Small intestine (tissue), 7 donors: Measurements from ENCODE around the gene SYT10. TPM values are rescaled to one million over a fixed set of nuclear protein-coding genes. Genes with fewer than 3 reads are reported as not detected.

Experiments used
- DNase-seq, 2 donors: peaks; one replicate each; pipeline versions ENCODE4 v3.0.0 to v3.0.0-alpha.2; 2013
- FAIRE-seq: peaks from 2 replicates; lab custom pipeline; 2012; peaks lifted over from hg19 to GRCh38; lab: Jason Lieb, UNC
- H3K27ac ChIP-seq, 3 donors: one replicate each; pipeline ENCODE4 v1.5.1; 2013; ENCODE audit warnings: low read length in 2 of 3, mild to moderate bottlenecking in 2 of 3, control low read depth in 1 of 3, inconsistent platforms in 1 of 3, low read depth in 1 of 3, moderate library complexity in 1 of 3
- H3K27me3 ChIP-seq, 3 donors: one replicate each; pipeline ENCODE4 v1.6.1; 2013; ENCODE audit warnings: low read length in 3 of 3, inconsistent platforms in 1 of 3; ENCODE audit not compliant: control insufficient read depth in 3 of 3, insufficient read depth in 3 of 3
- H3K36me3 ChIP-seq, 3 donors: one replicate each; pipeline ENCODE4 v1.6.1; 2013; ENCODE audit warnings: low read length in 3 of 3, inconsistent platforms in 1 of 3, low read depth in 1 of 3, mild to moderate bottlenecking in 1 of 3, moderate library complexity in 1 of 3; ENCODE audit not compliant: control insufficient read depth in 3 of 3, insufficient read depth in 2 of 3
- H3K4me1 ChIP-seq, 3 donors: one replicate each; pipeline ENCODE4 v1.6.1; 2013; ENCODE audit warnings: low read length in 2 of 3, inconsistent platforms in 1 of 3, low read depth in 1 of 3, mild to moderate bottlenecking in 1 of 3, moderate library complexity in 1 of 3; ENCODE audit not compliant: control insufficient read depth in 3 of 3, insufficient read depth in 2 of 3
- H3K4me3 ChIP-seq, 3 donors: one replicate each; pipeline ENCODE4 v1.5.1; 2013; ENCODE audit warnings: low read length in 3 of 3, control low read depth in 1 of 3, inconsistent platforms in 1 of 3, low read depth in 1 of 3, mild to moderate bottlenecking in 1 of 3, moderate library complexity in 1 of 3
- H3K9me3 ChIP-seq, 2 donors: one replicate each; pipeline ENCODE4 v1.6.1; 2013; ENCODE audit warnings: low read depth in 1 of 2, low read length in 1 of 2; ENCODE audit not compliant: control insufficient read depth in 2 of 2, insufficient read depth in 1 of 2
- WGBS, 3 donors: extraction: QIAGEN DNeasy Blood & Tissue Kit; methylation state at CpG; one replicate each; pipeline ENCODE4 v1.1.7; 2013; 5-methylcytosine and 5-hydroxymethylcytosine counted together
- polyA plus RNA-seq, 4 donors: library from polyadenylated mRNA; stranded (reverse) in 3 of 4; unstranded in 1 of 4; fragments of 200-250 nt in 3 of 4; fragments of 120-200 nt in 1 of 4; gene quantifications; one replicate each; pipeline versions ENCODE4 v1.2.1 to v1.2.3, GENCODE V29; 2013
- donor health status: healthy with polysubstance abuse.
- donor health status: control.
- donor health status: control.
- donor health status: Bipolar disorder and iron deficiency.
- donor health status: healthy.

The SYT10 gene
- polyA plus RNA-seq, 4 donors, result 0.06 to 0.34 TPM; not detected in 2

GRCh38 chr12:33450480-33450879, 10.9 kb upstream of the SYT10 start:
- no peaks in the 10 kb centered on the region for H3K27me3 ChIP-seq
- no peaks in the 10 kb centered on the region for H3K9me3 ChIP-seq
- no peak for FAIRE-seq
- no peak overlapping the region for H3K4me3 ChIP-seq
- H3K27ac ChIP-seq, result no peak overlapping the region
- no peaks in the 10 kb centered on the region for H3K36me3 ChIP-seq
- 75 to 82% (median 77%) methylated on average over 3 of the region's 3 CpGs for WGBS, 3 donors
- DNase-seq, result no peak
- H3K4me1 ChIP-seq, result no peaks in the 10 kb centered on the region

DNA sequence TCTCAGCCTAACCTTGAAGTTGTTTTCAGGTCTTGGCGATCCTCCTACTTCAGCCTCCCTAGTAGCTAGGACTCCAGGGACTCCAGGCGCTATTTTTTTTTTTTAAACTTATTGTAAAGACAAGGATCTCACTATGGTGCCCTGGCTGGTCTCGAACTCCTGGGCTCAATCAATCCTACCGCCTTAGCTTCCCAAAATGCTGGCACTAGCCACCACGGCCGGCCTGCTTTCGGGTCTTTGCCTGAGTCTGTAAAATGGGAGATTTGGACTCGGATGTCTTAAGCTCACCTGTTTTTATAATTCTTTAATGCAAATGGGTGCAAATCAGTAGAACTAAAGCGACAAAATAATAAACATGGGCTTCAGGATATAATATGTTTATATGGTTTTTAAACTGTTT, 858 bp upstream of the SYT10 start:
- Histone ChIP-seq H3K4me1 (peaks cover 0 to 3% (median 0%) of the 10 kb centered on the region in 3 donors), H3K27ac (no peak overlapping the region), H3K9me3 (no peaks in the 10 kb centered on the region), H3K27me3 (peaks cover 3 to 40% (median 17%) of the 10 kb centered on the region in 3 donors), H3K36me3 (no peaks in the 10 kb centered on the region), H3K4me3 (no peak overlapping the region)
- FAIRE-seq (no peak), DNase-seq (no peak)
- 91 to 92% (median 92%) methylated on average over 9 of the region's 9 CpGs for WGBS, 3 donors

- Histone ChIP-seq H3K27ac (no peak overlapping the region), H3K27me3 (peaks cover 3 to 40% (median 17%) of the 10 kb centered on the region in 3 donors), H3K9me3 (no peaks in the 10 kb centered on the region), H3K4me1 (peaks cover 0 to 3% (median 0%) of the 10 kb centered on the region in 3 donors), H3K4me3 (peak overlapping the region; percentile 36 to 54 (median 37)), H3K36me3 (no peaks in the 10 kb centered on the region)
- 3 to 4% (median 4%) methylated on average over 56 to 68 of the region's 68 CpGs for WGBS, 3 donors
- peak; percentile 2 to 35 for DNase-seq
- FAIRE-seq, result no peak
These were observed 600 bp downstream of the SYT10 start for GRCh38 chr12:33438851-33439586.

DNA sequence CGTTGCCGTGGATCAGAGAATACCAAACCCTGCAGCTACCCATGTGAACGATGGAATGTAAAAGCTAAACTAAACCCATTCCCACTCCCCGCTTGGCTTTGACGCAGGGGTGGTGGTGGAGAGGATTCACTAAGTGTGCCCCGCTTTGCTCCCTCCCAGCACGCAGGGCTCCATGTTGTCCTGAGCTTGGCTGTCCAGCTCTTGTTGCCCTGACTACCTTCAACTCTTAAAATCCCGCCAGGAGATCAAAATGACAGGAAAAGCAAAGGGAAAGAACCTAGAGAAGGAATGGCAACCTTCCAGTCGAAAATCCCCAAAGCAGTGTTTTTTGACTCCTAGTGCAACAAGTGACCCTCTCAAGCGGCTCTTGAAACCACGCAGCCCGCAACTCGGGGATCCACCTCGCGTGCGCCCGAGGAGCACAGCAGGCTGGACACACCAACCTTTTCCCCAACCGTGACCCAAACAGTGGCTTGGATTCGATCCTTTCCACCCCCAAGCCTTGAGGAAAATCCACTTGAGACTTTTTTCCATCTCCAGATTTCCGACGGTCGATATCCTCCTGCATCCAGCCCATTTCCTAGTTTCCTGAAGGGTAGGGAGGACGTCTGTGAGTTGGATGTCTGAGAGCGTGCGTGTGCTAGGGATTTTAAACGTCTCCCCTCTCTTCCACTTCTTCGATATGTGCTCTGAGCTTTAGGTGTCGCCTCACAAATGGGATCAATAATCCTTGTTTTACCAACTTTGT, 1.4 kb downstream of the SYT10 start:
- Histone ChIP-seq H3K27me3 (peaks cover 3 to 40% (median 17%) of the 10 kb centered on the region in 3 donors), H3K27ac (no peak overlapping the region), H3K36me3 (no peaks in the 10 kb centered on the region), H3K9me3 (no peaks in the 10 kb centered on the region), H3K4me1 (peaks cover 0 to 3% (median 0%) of the 10 kb centered on the region in 3 donors), H3K4me3 (peak overlapping the region in 1 of 3 donors; percentile 36)
- FAIRE-seq (no peak), DNase-seq (no peak)
- WGBS, 3 donors, result 19 to 23% (median 21%) methylated on average over 28 of the region's 28 CpGs

- FAIRE-seq (no peak), DNase-seq (no peak)
- Histone ChIP-seq H3K27ac (no peak overlapping the region), H3K4me3 (no peak overlapping the region), H3K36me3 (no peaks in the 10 kb centered on the region), H3K9me3 (no peaks in the 10 kb centered on the region), H3K4me1 (peaks cover 0 to 3% (median 0%) of the 10 kb centered on the region in 3 donors), H3K27me3 (peaks cover 3 to 40% (median 17%) of the 10 kb centered on the region in 3 donors)
- WGBS, 3 donors, result 51 to 56% (median 54%) methylated on average over 7 of the region's 7 CpGs
These were observed 2.0 kb downstream of the SYT10 start for GRCh38 chr12:33437598-33437997.

- Histone ChIP-seq H3K4me1 (no peaks in the 10 kb centered on the region), H3K27me3 (peaks cover 0 to 6% (median 2%) of the 10 kb centered on the region in 3 donors), H3K27ac (no peak overlapping the region), H3K4me3 (no peak overlapping the region), H3K36me3 (no peaks in the 10 kb centered on the region), H3K9me3 (no peaks in the 10 kb centered on the region)
- FAIRE-seq (no peak), DNase-seq (no peak)
These were observed 6.6 kb downstream of the SYT10 start for GRCh38 chr12:33432992-33433391.

GRCh38 chr12:33431648-33432047, 8.0 kb downstream of the SYT10 start:
- WGBS, 3 donors, result 98 to 100% (median 100%) methylated on average over 1 of the region's 1 CpG
- no peak overlapping the region for H3K27ac ChIP-seq
- no peak for DNase-seq
- H3K4me3 ChIP-seq, result no peak overlapping the region
- H3K27me3 ChIP-seq, result no peaks in the 10 kb centered on the region
- FAIRE-seq, result no peak
- no peaks in the 10 kb centered on the region for H3K9me3 ChIP-seq
- H3K36me3 ChIP-seq, result no peaks in the 10 kb centered on the region
- H3K4me1 ChIP-seq, result no peaks in the 10 kb centered on the region

DNA sequence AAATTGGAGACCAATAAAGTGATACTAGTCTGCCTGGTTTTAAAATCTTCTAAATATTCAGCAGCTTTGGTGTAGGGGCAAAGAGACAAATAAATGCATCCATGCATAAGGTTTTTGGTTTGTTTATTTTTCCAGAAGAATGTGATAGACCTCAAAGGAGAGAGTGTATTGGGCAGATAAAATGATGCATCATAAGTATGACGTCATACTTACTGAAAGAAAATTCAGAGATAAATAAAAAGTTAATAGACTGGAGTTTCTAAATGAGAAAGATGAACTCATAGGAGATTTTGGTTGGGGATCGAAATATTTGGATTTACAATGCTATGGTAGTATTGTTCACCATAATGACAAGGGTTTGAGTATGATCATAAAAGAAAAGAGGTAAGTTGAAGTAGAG, 10.2 kb downstream of the SYT10 start:
- Histone ChIP-seq H3K4me3 (no peak overlapping the region), H3K36me3 (no peaks in the 10 kb centered on the region), H3K9me3 (no peaks in the 10 kb centered on the region), H3K27me3 (no peaks in the 10 kb centered on the region), H3K4me1 (no peaks in the 10 kb centered on the region), H3K27ac (no peak overlapping the region)
- WGBS, 3 donors, result 67 to 85% (median 67%) methylated on average over 2 of the region's 2 CpGs
- FAIRE-seq (no peak), DNase-seq (no peak)
